Daoy (cell line): ENCODE data around the gene RNF207. TPM values are rescaled to one million over a fixed set of nuclear protein-coding genes. Genes with fewer than 3 reads are reported as not detected.
A peak's percentile ranks its signal among the peaks of the same experiment; 100 is the strongest.

Source experiments
- DNase-seq: peaks from one replicate; pipeline ENCODE4 v3.0.0-alpha.2; 2015; ENCODE audit warnings: low read depth
- total RNA-seq: library from RNA; depleted of rRNA; stranded (reverse); fragments of >200 nt; shearing (Covaris generic); gene quantifications from 2 replicates; pipeline ENCODE4 v1.2.3, GENCODE V29; 2014

Gene RNF207
- total RNA-seq, 1 experiment from 2014 or later: 6.2 TPM

GRCh38 chr1:6249739-6250689 lies 44.1 kb downstream of the RNF207 start:
- DNase-seq: no peak

DNA sequence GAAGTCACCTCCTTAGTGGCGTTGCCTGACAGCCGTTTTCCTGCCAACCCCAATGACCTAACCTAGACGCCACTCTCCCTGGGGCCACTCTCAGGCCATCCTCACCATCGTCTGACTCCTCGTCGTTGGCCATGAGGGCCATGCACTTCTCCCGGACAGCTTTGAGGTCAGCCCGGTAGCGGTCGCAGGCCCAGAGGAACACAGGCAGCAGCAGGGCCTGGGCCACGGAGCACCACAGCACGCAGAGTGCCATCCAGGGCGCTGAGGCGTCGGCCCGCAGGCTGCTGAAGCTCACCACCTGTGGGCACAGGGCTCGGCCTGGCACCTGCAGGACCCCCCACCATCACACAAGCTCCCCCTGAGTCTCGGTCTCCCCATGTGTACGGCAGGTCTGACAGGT lies 45.3 kb downstream of the RNF207 start:
- DNase-seq: no peak

DNA sequence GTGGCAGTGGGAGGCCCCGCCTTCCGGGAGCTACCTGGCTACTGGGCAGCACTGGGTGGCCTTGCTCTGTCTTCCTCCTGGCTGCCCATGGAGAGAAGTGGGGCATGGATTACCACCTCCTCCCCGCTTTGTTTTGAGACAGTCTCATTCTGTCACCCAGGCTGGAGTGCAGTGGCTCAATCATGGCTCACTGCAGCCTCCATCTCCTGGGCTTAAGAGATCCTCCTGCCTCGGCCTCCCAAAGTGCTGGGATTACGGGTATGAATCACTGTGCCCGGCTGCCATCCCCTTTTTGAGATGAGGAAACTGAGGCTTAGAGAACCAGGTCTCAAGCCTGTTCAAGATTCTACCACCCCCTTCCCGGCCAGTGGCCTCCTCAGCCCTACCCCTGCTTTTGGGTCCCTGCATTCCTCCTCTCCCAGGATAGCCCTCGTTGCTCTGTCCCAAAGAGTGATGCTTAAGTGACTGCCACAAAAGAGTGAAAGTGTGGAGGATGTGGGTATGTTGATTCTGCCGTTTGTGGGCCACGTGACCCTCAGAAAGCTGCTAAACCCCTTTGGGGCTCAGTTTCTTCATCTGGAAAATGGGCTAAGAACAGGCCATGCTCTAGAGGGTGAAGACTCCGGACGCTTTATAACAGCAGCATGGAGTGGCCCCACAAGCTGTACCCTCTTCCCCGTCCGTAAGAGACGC lies 45.9 kb downstream of the RNF207 start:
- no peak for DNase-seq

GRCh38 chr1:6252374-6252710 lies 46.4 kb downstream of the RNF207 start:
- DNase-seq: no peak

DNA sequence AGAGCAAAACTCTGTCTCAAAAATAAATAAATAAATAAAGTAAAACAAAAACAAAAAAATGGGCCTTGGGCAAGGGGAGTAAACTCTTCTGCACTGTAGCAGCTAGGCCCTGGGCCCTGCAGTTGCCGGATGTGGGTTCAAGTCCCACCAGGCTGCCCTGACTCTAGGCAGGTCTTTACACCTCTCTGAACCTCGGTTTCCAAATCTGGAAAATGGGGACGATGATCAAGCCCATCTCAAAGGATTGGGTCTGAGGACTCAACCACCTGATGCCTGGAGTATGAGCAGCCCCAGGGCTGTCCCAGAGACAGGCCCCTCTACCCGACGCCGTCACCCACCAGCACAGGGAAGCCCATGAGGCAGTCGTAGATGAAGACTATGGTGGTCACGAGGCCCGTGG lies 47.5 kb downstream of the RNF207 start:
- DNase-seq: no peak

- DNase-seq: no peak
Observed at GRCh38 chr1:6254691-6255090, 48.8 kb downstream of the RNF207 start.

GRCh38 chr1:6256645-6257044 lies 50.7 kb downstream of the RNF207 start:
- no peak for DNase-seq

- no peak for DNase-seq
Observed at GRCh38 chr1:6257541-6258069, 51.7 kb downstream of the RNF207 start.

DNA sequence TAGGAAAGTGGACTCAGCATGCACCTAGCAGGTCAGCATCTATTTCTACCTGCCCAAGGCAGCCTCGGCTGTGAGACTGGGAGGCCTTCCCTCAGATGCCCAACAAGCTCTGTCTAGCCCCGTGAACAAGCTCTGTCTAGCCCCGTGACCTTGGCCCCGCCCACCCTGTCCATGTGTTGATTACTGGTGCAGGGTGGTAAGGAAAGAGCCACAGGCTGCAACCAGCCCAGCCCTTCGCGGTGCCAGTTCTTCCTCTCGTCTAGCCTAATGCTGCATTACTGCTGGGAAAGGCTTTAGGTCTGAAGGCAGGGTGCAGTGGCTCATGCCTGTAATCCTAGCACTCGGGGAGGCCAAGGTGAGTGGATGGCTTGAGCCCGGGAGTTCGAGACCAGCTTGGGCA lies 52.8 kb downstream of the RNF207 start:
- DNase-seq: no peak

DNA sequence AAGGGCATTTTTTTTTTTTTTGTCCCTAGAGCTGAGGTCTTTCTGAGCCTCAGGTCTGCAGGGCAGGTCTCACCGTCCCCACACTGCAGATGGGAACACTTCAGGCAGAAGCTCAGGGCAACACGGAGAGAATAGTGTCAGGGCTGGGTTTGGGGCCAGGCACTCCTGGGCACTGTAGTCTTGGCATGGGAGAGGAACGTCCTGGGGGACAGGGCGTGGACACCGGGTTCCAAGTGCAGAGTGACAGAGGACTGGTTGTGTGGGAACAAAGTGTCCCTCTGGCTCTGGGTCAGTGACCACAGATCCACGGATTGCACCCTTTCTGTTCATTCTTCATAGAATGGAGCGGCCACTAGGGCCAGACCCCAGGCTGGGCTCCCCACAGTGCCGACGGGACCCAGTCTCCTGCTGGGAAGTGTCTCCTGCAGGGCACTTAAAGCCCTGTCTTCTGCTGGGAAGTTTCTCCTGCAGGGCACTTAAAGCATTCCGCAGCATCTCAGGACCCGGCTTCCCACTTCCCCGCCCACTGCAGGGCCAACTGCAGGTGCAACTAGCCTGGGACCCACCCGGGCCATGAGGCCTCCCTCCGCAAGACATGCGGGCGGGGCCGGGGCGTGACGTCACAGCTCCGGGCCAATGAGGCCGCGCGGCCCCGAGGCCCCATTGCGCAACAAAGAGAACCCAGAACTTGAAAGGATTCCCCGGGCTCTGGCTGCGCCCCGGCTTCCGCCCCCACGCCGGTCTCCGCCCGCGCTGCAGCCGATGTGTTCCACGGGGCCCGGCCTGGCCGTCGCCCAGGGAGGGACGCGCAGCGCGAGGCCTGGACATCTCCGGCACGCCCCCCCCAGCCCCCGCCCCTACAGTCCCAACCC lies 53.8 kb downstream of the RNF207 start:
- DNase-seq: peak; percentile 86

- DNase-seq: peak; percentile 61
Observed at GRCh38 chr1:6260433-6260934, 54.6 kb downstream of the RNF207 start.

- peak; percentile 74 for DNase-seq
Observed at GRCh38 chr1:6260961-6261614, 55.2 kb downstream of the RNF207 start, which contains the start of gene GPR153. TSS of gene GPR153 (minus strand) at chr1:6261098. CDS start at chr1:6254905, 6,193 bp downstream.

- no peak for DNase-seq
Observed at GRCh38 chr1:6261615-6261995, 55.7 kb downstream of the RNF207 start.

GRCh38 chr1:6262555-6263420 lies 56.9 kb downstream of the RNF207 start:
- no peak for DNase-seq

DNA sequence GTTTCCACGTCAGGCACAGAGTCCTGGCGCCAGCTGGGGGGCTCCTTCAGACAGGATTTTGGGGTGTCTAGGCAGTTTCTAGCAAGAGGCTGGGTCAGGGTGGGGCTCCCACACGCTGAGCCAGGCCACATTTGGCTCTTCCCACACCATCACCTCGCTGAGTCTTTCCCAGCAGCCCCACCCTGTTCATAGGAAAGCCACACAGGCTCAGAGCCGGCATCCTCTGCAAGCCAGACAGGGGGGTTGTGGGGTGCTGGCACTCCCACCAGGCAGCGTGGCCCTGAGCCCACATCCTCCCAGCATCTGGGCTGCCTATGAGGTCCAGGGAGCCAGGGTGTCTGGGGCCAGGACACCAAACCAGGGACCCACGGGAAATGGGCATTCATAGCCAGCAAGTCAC lies 57.8 kb downstream of the RNF207 start:
- no peak for DNase-seq

GRCh38 chr1:6265151-6265550 lies 59.2 kb downstream of the RNF207 start:
- no peak for DNase-seq

- no peak for DNase-seq
Observed at GRCh38 chr1:6266641-6267040, 60.7 kb downstream of the RNF207 start.

DNA sequence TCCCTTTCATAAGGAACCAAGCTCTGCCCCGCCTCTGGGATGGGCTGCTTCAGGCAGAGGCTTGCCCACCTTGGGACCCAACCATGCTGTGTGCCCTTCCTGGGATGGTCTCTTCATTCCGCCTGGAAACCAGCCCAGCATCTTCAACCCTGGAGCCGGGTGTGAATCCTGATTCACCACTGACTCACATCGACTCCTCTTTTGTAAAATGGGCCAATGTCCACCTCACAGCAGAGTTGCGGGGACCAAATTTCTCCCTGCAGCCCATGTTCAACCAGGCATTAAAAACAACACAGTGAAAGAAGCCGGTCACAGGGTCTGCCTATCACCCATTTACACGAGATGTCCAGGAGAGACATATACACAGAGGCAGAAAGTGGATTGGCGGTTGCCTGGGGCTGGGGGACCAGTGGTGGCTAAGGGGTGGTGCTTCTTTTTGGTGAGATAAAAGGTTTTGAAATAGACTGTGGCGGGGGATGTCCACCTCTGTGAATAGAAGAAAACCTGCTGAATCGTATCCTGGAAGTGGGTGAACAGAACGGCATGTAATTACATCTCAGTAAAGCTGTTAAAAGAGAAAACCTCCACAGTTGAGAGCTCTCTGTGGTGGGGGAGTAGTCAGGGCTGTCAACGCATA lies 61.9 kb downstream of the RNF207 start:
- DNase-seq: no peak

DNA sequence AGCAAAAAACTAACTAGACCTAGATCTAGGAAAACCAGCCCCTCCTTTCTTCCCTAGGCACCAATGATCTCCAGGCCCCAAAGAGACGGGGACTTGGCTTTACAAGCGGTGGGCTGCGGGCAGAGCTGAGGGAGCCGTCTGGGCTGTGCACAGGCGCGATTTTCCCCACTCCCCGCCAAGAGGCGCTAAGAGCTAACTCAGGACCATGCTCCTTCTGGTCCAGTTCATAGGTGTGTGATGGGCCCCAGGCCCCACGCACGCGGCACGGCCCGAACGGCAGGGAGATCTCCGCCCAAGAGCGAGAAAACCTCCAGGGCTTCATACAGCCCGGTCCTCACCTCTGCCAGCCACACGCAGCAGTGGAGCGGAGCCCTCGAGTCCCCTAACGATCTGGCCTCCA lies 62.5 kb downstream of the RNF207 start:
- DNase-seq: no peak

- DNase-seq: no peak
Observed at GRCh38 chr1:6269296-6269695, 63.4 kb downstream of the RNF207 start.
